ENCODE measurements around the gene CAPN8.

Gene CAPN8

DNA sequence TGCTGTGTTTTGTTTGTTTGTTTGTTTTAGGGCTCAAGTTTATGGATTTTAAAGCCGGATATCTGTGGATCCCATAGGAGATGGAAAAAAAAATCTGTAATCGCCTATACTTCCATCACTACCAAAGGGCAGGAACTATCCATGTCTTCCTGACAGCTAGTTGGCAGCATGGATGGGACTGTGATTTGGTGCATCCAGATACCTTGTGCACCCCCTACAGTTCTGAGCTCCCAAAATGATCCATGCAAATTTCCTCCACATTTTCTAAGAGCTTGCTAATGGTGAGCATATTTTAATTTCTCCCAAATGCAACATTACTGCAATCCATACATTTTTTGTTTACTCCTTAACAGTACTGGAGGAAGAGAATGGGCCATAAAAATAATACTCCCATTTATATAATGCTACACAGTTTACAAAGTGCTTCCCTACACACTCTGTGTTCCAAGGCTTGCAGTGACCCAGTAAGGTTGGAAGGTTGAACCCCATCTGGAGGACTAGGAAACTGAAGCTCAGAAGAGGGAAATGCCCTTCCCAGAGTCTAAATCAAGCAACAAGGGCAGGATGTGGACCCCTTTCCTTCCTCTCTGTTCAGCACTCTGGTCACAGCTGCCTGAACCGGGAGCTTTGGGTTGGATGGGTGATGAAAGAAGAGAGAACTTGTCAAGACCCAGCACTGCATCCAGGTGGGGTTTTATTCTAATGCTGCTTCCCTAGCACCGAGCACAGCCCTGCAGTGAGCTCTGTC lies 48.0 kb downstream of the CAPN8 start:
- no peak overlapping the region for H3K27ac ChIP-seq
- TF ChIP-seq ZFX (IDR thresholded peaks at IDR 0.05) = no peak
- TF ChIP-seq, protein P1, sequence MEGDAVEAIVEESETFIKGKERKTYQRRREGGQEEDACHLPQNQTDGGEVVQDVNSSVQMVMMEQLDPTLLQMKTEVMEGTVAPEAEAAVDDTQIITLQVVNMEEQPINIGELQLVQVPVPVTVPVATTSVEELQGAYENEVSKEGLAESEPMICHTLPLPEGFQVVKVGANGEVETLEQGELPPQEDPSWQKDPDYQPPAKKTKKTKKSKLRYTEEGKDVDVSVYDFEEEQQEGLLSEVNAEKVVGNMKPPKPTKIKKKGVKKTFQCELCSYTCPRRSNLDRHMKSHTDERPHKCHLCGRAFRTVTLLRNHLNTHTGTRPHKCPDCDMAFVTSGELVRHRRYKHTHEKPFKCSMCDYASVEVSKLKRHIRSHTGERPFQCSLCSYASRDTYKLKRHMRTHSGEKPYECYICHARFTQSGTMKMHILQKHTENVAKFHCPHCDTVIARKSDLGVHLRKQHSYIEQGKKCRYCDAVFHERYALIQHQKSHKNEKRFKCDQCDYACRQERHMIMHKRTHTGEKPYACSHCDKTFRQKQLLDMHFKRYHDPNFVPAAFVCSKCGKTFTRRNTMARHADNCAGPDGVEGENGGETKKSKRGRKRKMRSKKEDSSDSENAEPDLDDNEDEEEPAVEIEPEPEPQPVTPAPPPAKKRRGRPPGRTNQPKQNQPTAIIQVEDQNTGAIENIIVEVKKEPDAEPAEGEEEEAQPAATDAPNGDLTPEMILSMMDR (conservative IDR thresholded peaks at IDR 0.05) = no peak

- no peak overlapping the region for H3K27ac ChIP-seq
- TF ChIP-seq, protein P1 (conservative IDR thresholded peaks at IDR 0.05) = no peak
- no peak for TF ChIP-seq ZFX (IDR thresholded peaks at IDR 0.05)
Measured at GRCh38 chr1:223616586-223616985, 48.9 kb downstream of the CAPN8 start.

DNA sequence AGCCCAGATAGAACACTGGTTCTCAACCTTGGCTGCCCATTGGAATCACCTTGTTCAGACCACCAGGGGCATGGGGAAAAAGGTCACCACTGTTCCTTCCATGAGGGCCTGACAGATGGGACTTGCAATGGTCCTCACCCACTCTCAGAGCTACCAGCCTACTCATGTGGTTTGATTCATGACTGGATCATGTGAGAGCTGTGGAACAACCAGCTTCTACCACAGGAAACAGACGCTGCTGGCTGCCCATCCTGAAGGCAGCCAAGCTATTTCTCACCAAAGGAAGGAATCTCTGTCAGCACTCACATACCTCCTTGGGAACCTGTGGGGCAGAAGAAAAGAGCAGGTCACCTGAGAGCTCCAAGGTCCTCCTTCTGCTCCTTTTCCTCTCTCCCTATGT lies 53.6 kb downstream of the CAPN8 start:
- no peak overlapping the region for H3K27ac ChIP-seq
- no peak for TF ChIP-seq ZFX (IDR thresholded peaks at IDR 0.05)
- TF ChIP-seq, protein P1 (conservative IDR thresholded peaks at IDR 0.05) = no peak

- TF ChIP-seq, protein P1 (conservative IDR thresholded peaks at IDR 0.05) = no peak
- no peak for TF ChIP-seq ZFX (IDR thresholded peaks at IDR 0.05)
Measured at GRCh38 chr1:223609977-223610376, 55.5 kb downstream of the CAPN8 start.

DNA sequence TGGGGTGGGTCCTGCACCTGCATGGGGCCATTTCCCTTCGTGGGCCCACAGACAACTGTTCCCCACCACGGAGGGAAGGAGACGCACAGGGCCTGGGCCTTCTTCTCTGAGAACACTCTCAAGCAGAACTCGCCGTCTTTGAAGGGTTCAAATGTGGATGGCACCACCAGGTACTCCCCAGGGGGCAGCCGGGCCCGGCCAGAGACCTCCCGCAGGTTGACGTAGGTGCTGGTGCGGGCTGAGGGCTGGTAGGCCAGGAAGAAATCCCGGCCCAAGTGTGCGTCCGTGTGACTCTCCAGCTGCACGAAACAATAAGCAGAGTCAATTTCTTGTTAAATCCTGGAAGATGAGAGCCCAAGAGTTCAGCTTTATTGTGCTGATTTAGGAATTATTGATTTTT lies 56.4 kb downstream of the CAPN8 start:
- no peak overlapping the region for H3K27ac ChIP-seq
- no peak for TF ChIP-seq ZFX (IDR thresholded peaks at IDR 0.05)
- TF ChIP-seq, protein P1 (conservative IDR thresholded peaks at IDR 0.05) = no peak

More at GRCh38 chr1:223609977-223610376, 55.5 kb downstream of the CAPN8 start:
- no peak overlapping the region for H3K27ac ChIP-seq

DNA sequence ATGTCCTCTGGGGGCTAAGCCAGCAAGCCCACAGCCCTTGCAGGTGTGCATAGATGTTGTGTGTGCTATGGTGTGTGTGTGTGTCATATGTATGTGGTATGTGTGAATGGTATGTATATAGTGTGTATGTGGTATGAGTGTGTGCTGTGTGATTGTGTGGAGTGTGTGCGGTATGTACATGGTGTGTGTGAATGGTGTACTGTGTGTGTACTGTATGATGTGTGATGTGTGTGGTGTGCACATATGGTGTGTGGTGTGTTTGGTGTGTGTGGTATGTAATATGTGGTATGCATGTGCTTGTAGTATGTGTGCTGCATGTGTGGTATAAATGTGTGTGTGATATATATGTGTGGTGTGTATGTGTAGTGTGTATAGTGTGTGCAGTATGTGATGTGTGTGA lies 107.0 kb downstream of the CAPN8 start:
- no peak overlapping the region for H3K27ac ChIP-seq
- TF ChIP-seq, protein P1 (conservative IDR thresholded peaks at IDR 0.05) = no peak
- TF ChIP-seq ZFX (IDR thresholded peaks at IDR 0.05) = no peak

DNA sequence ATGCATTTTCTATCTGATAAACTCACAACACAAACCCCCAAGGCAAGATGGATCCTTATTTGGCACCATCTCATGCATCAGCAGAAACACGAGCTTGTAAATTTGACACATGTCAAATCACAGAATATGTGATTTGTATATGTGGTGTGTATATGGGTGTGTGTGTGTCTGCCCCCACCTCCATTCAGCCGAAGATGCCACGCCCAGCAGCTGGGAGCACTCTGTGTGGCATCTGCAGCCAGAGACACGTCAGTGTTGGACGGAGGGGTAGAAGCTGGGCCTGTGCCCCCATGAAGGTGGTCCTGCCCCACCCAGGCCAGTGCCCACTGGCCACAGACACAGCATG lies 108.4 kb downstream of the CAPN8 start:
- H3K27ac ChIP-seq = no peak overlapping the region
- TF ChIP-seq ZFX (IDR thresholded peaks at IDR 0.05) = no peak
- TF ChIP-seq, protein P1 (conservative IDR thresholded peaks at IDR 0.05) = peak; percentile 64

Data from C4-2B (cell line).